ENCODE measurements around the gene KDM4C. TPM values are rescaled to one million over a fixed set of nuclear protein-coding genes. Genes with fewer than 3 reads are reported as not detected.
A peak's percentile ranks its signal among the peaks of the same experiment; 100 is the strongest.

Gene KDM4C
- total and polyA plus RNA-seq, 2 of the 13 experiments (the other 11 are each of a cell fraction or from before 2014, with no cell fraction given), result 19.4 to 23.6 TPM

DNA sequence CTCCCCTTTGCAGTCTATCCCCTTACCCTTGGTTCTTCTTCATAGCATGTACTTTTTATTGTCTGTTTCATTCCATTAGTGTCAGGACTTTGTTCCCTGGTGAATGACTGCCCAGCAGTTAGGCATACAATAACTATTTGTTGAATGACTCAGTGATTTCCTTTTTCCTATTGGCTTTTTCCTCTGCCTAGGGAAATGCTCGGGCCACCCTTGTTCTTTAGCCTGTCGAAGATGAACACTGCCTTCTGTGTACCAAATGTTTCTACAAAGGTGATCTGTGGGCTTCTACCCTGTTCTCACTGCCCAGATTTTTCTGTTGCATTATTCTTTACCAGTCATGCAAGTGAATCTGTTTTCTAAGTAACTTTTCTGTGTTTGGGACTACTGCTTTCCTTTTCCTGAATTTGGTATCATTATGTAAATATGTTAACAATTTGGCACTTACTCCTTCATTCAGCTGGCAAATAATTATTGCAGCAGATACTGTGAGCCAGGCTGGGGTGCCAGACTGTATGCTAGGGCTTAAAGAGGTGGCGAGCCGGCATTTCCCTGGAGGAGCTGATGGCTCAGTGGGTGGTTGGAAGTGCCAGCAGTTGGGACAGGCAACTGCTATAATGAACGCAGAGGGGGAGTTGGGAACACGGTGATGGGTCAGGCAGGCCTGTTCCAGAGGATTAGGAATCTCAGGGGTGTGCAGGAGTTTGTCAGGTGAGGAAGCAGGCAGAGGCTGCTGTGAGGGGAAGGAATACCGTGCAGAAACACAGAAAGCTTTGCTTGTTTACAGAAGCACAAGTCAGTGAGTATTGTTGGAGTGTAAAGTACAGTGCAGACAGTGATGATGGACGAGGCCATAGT is 30.6 kb downstream of the KDM4C start (continued):
- TF ChIP-seq, protein P1, sequence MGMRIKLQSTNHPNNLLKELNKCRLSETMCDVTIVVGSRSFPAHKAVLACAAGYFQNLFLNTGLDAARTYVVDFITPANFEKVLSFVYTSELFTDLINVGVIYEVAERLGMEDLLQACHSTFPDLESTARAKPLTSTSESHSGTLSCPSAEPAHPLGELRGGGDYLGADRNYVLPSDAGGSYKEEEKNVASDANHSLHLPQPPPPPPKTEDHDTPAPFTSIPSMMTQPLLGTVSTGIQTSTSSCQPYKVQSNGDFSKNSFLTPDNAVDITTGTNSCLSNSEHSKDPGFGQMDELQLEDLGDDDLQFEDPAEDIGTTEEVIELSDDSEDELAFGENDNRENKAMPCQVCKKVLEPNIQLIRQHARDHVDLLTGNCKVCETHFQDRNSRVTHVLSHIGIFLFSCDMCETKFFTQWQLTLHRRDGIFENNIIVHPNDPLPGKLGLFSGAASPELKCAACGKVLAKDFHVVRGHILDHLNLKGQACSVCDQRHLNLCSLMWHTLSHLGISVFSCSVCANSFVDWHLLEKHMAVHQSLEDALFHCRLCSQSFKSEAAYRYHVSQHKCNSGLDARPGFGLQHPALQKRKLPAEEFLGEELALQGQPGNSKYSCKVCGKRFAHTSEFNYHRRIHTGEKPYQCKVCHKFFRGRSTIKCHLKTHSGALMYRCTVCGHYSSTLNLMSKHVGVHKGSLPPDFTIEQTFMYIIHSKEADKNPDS (CRISPR knock-in tag; IDR thresholded peaks at IDR 0.05), result no peak
- no peak for TF ChIP-seq SP140L (CRISPR knock-in tag; IDR thresholded peaks at IDR 0.05; ENCODE audit: borderline replicate concordance)
- TF ChIP-seq KDM5A (IDR thresholded peaks at IDR 0.05; ENCODE audit: borderline replicate concordance, low read length), result peak; percentile 64; the same call in 1 of the 2 replicates
- 0 out of 2 replicates have a peak, but pooled peaks have one; percentile 27 for TF ChIP-seq ZNF770 (CRISPR knock-in tag; IDR thresholded peaks at IDR 0.05)
- no peak for TF ChIP-seq EEA1 (CRISPR knock-in tag; IDR thresholded peaks at IDR 0.05; ENCODE audit: borderline replicate concordance)
- TF ChIP-seq ZNF503 (CRISPR knock-in tag; IDR thresholded peaks at IDR 0.05), result no peak
